Gastrocnemius medialis (tissue), 4 donors: ENCODE results near the gene CFAP77.

ENCODE experiments used
- POLR2A ChIP-seq, 2 donors: fragments of 450-650 bp; IDR thresholded peaks; one replicate each; pipeline ENCODE4 v1.6.1; 2017; ENCODE audit warnings: antibody characterized with exemption in 2 of 2, mild to moderate bottlenecking in 2 of 2, moderate library complexity in 2 of 2
- TF ChIP-seq, protein P1 (sequence below), 5 experiments: fragments of 450-650 bp in 3 of 5; fragments of 200-600 bp in 2 of 5; sonication (generic) in 2 of 5; IDR thresholded peaks in 4 of 5; conservative IDR thresholded peaks in 1 of 5; 1 replicate in 4 of 5; 2 replicates in 1 of 5; pipeline ENCODE4 v1.5.1; 2016 to 2019; ENCODE audit warnings: antibody characterized with exemption in 5 of 5, mild to moderate bottlenecking in 3 of 5, moderate library complexity in 3 of 5

DNA sequence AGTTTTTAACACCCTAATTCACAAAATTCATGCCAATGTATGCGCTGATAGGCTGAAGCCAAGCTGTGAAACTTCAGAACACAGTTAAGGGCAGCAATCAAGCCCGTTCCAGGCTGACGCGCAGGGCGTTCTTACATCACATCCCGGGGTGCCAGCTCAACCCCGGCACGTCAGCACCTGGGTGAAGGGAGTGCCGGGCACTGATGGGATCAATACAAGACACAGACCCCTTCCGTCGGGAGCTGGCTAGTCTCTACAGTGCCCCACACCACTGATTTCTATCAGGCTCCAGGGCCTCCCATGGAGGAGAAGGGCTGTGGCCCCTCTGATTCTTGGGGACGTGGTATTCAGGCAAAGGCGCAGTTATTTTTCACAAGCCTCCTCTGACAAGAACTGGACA lies 184.4 kb downstream of the CFAP77 start:
- TF ChIP-seq, protein P1, sequence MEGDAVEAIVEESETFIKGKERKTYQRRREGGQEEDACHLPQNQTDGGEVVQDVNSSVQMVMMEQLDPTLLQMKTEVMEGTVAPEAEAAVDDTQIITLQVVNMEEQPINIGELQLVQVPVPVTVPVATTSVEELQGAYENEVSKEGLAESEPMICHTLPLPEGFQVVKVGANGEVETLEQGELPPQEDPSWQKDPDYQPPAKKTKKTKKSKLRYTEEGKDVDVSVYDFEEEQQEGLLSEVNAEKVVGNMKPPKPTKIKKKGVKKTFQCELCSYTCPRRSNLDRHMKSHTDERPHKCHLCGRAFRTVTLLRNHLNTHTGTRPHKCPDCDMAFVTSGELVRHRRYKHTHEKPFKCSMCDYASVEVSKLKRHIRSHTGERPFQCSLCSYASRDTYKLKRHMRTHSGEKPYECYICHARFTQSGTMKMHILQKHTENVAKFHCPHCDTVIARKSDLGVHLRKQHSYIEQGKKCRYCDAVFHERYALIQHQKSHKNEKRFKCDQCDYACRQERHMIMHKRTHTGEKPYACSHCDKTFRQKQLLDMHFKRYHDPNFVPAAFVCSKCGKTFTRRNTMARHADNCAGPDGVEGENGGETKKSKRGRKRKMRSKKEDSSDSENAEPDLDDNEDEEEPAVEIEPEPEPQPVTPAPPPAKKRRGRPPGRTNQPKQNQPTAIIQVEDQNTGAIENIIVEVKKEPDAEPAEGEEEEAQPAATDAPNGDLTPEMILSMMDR (IDR thresholded peaks at IDR 0.05 in 4 of 5, conservative IDR thresholded peaks at IDR 0.05 in 1 of 5): no peak
- TF ChIP-seq POLR2A (IDR thresholded peaks at IDR 0.05): no peak
